GM18909 (cell line): Measurements from ENCODE around the gene PGBD5.

Experiments
- ATAC-seq: cut with Tn5 transposase; IDR thresholded peaks from one replicate; pipeline ENCODE4 v1.9.1; 2021; ENCODE audit warnings: mild to moderate bottlenecking; ENCODE audit not compliant: unreplicated experiment, poor library complexity

PGBD5 gene

GRCh38 chr1:230381049-230381467 lies 45.1 kb downstream of the PGBD5 start:
- ATAC-seq = no peak

GRCh38 chr1:230379928-230380327 lies 46.2 kb downstream of the PGBD5 start:
- no peak for ATAC-seq

- ATAC-seq = no peak
Observed at GRCh38 chr1:230379462-230379861, 46.7 kb downstream of the PGBD5 start.

GRCh38 chr1:230377851-230378250 lies 48.3 kb downstream of the PGBD5 start:
- ATAC-seq = no peak

DNA sequence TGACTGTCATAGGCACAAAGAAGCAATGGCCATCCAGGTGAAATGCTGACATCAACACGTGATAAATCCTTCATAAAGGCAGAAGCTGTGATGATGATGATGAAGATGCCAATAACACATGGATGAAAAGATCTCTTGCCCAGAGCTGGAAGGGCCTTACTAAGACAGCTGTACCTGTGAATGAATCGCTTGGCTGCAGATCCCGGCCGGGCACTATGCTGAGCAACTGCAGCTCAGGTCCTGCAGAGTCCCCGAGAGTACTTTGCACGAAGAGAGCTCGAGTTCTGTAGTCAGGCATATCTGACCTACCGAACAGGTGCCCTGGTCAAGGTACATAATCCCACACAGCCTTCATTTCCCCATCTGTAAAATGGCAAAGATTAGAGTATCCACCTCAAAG lies 48.8 kb downstream of the PGBD5 start:
- ATAC-seq = no peak

DNA sequence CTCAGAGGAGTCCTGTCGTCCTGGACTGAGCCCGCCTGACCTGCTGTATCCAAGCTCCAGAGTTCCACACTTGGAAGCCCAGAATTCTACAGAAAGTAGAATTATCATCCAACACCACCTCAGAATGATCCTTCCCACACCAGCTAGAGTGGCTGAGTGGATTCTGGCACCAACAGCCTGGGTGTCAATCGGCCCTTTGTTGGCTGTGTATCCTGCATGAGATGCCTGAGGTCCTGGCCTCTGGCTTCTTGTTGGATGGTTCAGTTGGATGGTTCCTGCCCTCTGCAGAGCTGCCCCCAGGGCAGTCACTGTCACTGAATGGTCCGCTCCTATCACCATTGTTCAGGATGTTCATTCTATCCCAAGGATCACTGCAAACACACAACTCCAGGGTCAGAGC lies 49.8 kb downstream of the PGBD5 start:
- ATAC-seq = no peak

- ATAC-seq = no peak
Observed at GRCh38 chr1:230375780-230376179, 50.4 kb downstream of the PGBD5 start.

DNA sequence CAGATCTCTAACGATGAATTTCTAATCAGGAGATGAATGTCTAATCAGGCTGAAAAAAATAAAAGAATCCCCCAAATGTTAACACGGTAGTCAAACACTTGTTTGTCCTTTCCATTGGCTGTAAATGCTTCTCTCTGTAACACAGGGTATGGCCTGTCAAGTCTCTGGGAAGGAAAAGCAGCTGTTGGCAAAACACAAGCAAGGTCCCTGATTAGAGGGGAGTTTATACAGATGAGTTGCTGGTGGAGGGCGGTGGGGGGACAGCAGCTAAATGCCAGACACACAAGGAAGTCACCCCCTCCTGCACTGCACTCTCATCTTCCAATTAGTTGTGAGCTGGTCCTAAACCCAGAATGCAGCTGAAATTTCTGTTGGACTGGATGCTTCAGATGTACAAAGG lies 51.0 kb downstream of the PGBD5 start:
- ATAC-seq = no peak

DNA sequence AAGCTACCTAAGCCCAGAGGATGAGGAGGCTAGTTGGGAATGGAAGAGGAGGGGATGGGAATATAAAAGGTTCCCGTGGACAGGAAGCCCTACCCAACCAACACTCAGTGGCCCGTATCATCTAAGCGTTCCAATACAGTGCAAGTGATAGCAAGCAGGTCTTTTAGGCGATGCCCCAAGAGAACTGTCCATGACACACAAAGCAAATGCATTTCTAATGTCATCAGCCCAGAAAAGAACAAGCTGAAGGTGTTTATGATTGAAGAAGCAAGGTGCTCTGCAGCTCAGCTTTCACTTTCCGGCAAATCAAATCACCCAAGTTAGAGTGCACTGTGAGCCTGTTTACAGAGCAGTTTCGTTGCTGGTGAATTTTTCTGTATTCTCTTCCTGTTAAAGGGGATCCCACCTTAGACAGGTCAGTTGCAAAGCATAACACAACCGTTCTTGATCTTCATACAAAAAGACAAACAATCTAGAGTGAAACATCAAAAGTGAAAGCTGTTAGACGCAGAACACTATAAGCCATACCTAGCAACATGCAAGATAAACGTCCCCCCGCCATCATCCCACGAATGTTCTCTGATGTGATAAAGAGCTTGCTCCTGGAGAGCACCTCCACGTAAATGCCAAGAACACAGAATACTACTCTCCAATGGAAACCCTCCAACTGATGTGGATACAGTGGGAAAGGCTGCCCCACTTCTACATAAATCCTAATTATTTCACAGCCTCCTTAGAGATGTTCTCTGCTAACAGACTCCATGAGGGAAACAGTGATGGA lies 54.0 kb downstream of the PGBD5 start:
- no peak for ATAC-seq

GRCh38 chr1:230370109-230370508 lies 56.0 kb downstream of the PGBD5 start:
- no peak for ATAC-seq

GRCh38 chr1:230368871-230369270 lies 57.3 kb downstream of the PGBD5 start:
- ATAC-seq = no peak

- ATAC-seq = no peak
Observed at GRCh38 chr1:230368363-230368762, 57.8 kb downstream of the PGBD5 start.

DNA sequence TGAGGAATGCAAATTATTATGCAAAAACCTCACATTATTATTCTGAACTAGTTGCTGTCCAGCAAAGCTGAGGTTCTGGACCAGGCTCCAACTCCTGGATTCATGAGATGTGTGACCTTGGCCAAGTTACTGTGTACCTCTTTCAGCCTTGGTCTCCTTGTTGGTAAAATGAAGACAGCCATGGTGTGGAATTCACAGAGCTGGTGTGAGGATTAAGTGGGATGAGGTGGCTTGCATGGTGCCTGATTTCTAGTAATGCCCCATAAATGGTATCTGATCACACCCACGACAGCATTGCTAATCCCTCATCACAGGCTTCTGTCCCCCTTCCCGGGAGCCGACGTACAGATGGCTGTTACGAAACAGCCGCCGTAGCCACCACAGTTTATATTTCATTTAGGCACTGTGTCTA lies 59.6 kb downstream of the PGBD5 start:
- no peak for ATAC-seq

GRCh38 chr1:230365723-230366307 lies 60.3 kb downstream of the PGBD5 start:
- ATAC-seq = no peak

DNA sequence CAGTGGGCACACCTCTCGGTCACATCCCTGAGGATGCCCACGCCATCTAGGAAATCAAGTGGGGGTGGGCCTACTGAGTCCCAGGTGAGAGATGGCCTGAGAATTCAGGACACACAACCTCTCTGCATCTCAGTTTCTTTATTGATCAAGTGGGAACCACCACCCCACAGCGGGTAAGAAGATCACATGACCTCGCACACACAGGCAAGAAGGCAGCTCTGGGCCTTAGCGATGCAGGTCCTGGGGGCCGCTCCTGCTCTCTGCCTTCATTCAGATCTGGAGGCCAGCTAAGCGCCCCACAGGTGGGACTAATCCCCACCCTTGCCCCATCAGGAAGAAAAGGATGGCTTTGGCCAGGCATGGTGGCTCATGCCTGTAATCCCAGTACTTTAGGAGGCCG lies 63.2 kb downstream of the PGBD5 start:
- ATAC-seq = no peak

- no peak for ATAC-seq
Observed at GRCh38 chr1:230361941-230362340, 64.2 kb downstream of the PGBD5 start.

DNA sequence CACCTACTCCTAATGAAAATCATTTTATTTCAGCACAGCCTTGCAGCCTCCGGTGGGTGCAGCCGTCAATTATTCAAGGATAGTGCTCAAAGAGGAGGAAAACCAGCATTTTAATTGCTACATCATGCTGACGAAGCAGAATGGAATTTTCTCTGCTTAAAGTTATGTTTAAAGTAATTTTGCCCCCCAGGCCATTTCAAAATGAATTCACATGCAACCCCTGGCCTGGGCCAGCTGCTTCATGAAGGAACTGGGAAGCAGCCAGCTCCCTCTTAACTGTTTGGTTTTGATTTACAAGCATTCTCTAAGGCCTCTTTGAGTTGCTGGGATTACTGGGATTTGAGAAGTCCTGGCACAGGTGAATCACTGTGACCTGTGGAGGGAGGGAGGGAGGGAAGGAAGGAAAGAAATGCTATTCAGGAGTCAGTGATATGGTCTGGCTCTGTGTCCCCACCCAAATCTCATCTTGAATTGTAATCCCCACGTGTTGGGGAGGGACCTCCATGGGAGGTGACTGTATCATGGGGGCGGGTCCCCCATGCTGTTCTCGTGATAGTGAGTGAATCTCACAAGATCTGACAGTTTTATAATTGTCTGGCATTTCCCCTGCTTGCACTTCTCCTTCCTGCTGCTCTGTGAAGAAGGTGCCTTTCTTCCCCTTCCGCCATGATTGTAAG lies 66.0 kb downstream of the PGBD5 start:
- no peak for ATAC-seq

- no peak for ATAC-seq
Observed at GRCh38 chr1:230356869-230357794, 69.0 kb downstream of the PGBD5 start.

DNA sequence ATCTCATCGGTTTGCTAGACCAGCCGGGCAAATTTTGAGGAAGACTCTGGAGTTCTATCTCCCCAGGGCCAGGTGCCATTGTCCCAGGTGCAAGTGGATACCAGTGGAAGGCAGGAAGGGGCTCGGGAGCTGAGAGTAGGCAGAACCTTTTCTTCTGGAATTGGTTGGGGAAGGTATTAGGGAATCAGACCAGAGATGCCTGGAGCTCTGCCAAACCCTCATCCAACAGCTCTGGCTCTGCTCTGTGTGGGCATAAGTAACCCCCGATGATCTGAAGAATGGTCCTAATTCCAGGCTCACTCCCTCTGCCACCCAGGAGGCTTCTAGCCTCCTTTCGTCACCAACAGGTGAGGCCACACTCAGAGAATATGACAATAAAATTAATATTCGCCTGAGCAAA lies 69.9 kb downstream of the PGBD5 start:
- no peak for ATAC-seq

- no peak for ATAC-seq
Observed at GRCh38 chr1:230355594-230355993, 70.5 kb downstream of the PGBD5 start.

DNA sequence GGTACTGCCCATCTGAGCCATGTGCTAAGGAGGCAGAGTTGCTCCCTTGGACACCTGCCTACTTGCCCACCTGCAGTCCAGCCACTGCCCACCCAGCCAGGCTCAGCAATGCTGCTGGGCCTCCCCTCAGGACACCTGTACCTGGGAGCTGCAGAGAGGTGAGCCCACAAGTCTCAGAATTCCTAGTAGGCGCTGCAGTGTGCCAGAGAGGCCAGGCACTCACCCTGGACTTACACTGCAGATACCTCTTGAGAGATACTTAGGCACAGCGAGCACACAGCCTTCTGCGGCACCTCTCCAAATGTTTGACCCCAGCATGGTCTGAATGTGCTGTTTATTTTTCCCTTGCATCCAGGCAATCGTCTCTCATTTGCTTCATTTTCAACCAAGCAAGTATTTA lies 71.0 kb downstream of the PGBD5 start:
- ATAC-seq = no peak
